Daoy (cell line): ENCODE measurements around the gene AAK1. TPM values are rescaled to one million over a fixed set of nuclear protein-coding genes. Genes with fewer than 3 reads are reported as not detected.

Experiments used
- DNase-seq: peaks from one replicate; pipeline ENCODE4 v3.0.0-alpha.2; 2015; ENCODE audit warnings: low read depth
- total RNA-seq: library from RNA; depleted of rRNA; stranded (reverse); fragments of >200 nt; shearing (Covaris generic); gene quantifications from 2 replicates; pipeline ENCODE4 v1.2.3, GENCODE V29; 2014

Gene AAK1
- total RNA-seq, 1 experiment from 2014 or later, result 23.4 TPM

DNA sequence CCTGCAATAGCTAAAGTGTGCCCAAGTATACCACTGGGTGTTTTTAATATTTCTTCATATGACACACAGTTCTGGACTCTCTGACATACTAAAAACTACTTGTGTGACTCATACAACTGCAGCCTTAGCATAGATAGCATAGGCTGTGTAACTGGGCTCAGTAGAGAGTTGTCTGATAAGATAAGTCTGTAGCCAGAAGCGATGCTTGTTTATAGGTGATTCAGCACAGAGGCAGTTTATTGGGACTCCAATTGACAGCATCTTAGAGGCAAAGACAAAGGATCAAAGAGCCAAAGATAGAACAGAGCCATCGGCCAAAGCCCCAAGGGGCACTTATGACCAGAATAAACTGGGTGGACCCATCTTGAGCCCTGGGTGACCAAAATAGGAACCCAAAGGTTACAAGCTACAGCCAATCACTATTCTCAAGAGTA, 42.3 kb downstream of the AAK1 start:
- DNase-seq, result peak; percentile 70

- no peak for DNase-seq
These were observed 43.1 kb downstream of the AAK1 start for GRCh38 chr2:69600425-69600824.

DNA sequence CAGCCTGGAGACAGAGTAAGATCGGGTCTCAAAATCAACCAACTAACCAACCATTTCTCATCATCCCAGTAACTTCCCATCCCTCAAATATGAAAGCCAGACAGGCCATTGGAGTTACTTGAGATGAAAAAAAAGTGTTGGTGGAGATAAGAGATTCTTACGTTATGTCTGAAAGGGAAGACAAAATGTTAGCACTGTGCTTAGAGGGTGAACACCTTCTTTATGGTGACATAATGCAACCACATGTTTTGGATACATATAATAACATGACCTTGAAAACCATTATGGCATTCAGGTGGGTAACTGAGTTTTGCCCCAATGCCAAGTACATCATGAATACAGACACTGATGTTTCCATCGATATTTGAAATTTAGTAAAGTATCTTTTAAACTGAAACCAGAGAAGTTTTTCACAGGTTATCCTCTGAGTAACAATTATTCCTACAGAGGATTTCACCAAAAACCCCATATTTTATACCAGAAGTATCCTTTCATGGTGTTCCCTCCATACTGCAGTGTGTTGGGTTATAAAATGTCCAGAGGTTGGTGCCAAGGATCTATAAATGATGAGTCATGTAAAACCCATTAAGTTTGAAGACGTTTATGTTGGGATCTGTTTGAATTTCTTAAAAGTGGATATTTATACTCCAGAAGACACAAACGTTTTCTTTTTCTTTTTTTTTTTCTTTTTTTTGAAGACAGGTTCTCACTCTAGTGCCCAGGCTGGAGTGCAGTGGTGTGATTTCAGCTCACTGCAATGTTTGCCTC, 45.5 kb downstream of the AAK1 start:
- DNase-seq, result no peak

DNA sequence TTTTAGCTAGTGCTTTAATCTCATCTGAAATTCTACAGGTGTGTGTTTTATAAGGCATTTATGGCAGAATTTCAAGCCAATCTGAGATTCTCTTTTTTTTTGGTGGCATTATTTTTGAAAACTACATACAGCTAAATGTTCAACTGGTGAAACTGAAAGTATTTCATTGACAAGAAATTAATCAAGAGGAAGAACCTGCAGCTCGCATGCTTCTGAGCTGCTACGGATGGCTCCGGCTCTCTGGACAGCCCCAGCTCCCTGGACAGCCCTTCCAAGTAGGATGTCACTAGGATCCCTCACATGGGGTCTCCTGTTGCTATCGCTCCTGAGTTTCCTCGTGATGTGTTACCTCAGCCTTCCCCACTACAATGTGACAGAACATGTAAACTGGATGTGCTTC, 46.4 kb downstream of the AAK1 start:
- DNase-seq, result no peak

GRCh38 chr2:69594341-69594740, 49.2 kb downstream of the AAK1 start:
- DNase-seq, result no peak

DNA sequence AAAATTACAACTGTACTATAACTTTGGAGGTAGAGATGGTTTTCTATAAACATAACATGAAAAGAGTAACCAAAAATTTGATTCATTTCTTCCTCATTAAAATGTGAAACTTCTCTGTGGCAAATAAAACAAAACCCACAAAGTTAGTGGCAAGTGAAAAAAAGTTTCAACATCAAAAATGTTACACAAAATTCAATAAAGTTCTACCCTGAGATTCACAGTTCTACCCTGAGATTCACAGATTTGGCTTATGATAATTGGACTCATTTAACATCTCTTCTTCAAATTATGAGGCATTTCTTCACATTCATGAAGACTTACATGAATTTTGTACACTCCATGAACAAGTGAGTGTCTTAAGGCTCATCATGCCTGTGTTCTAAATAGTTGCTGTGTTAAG, 51.0 kb downstream of the AAK1 start:
- no peak for DNase-seq

DNA sequence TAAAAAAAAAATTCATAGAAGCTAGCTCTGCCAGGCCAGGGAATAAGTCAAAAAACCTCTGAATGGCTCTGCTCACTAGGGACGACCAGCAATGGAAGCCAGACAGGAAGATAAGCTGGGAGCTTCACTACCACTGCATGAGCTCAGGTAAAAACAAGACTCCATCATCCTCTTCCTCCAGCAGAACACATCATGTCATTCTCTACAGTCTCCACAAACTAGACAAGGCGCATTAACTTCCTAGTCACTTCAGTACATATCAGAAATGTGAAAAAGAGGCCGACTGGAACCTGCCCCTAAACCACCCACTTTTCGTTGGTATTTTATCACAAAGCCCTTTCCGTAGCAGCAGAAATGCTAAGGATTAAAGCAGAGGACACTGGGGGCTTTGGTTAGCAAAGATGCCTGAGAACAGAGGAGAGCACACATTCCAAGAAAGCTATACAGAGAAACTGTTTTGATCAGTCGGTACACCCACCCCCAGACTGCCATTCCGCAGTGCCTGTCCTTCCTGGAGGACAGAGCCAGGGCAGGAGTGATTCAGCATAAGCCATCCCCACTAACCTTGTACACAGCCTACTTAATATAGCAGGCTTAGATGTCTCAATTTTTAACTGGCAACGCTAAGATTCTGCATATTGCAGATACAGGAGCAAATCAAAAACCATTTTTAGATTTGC, 53.4 kb downstream of the AAK1 start:
- peak; percentile 9 for DNase-seq

DNA sequence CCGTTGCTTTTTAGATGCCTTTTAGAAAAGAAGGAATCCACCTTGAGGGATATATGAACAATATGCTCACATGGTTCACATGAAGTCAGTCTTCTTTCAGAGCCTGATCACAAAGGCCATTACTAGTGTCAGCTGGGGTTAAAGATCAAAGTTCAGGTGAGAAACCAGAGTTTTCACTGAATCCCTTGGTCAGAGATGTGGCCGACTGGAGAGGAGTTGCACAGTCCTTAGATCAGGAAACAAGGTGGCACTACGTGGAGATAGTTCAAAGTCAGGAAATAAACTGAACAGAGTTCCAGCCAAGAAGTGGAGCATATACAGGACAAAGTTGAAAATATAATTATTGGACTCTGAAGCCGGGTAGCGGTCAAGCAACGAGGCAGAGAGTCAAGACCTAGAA, 54.6 kb downstream of the AAK1 start:
- DNase-seq, result no peak

DNA sequence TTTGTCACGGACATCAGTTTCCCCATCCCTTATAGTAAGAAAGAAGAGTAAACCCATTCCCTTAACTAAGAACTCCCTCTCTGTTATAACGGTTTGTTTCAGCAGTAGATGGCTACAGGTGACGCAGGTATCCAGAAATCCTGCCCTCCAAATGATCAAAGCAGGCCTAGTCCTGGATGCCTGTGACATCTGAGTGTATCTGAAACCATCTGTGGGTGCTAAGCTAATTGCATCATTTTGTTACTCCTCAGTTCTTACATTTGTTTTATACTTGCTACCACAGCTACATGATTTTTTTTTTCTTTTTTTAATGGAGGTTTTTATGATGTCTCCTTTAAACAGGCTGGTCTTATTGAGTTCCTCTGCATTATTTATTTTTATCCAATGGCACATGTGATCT, 55.1 kb downstream of the AAK1 start:
- no peak for DNase-seq

DNA sequence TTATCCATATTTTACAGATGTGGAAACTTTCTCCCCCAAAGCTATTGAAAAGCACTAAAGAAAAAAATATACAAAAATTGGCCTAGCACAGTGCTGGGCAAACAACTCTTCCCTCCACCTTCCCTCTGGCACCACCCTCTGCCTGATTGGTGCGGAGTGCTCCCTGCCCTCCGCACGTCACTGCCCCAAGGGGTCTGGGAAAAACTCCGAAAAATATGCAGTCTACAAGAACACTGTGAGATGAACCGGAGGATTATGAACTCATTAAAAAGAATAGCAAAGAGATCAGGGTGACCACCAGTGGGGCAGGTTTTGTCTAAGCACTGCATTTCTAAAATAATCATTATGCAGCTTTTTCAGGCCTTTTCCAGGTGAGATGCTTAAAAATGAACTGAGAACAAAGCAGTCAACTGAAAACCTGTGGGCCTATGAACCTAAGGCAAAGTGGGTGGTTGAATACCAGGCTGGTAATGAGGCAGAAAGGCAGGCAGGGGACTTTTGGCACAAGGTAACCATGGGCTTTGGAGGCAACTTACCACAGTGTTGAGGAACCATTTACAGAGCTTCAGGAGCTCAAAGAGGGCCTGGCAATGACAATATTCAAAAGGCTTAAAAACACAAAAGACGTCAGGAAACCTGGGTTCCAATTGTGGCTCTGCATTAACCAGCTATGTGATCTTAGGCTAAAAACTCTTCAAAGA, 57.5 kb downstream of the AAK1 start:
- DNase-seq, result peak; percentile 55

DNA sequence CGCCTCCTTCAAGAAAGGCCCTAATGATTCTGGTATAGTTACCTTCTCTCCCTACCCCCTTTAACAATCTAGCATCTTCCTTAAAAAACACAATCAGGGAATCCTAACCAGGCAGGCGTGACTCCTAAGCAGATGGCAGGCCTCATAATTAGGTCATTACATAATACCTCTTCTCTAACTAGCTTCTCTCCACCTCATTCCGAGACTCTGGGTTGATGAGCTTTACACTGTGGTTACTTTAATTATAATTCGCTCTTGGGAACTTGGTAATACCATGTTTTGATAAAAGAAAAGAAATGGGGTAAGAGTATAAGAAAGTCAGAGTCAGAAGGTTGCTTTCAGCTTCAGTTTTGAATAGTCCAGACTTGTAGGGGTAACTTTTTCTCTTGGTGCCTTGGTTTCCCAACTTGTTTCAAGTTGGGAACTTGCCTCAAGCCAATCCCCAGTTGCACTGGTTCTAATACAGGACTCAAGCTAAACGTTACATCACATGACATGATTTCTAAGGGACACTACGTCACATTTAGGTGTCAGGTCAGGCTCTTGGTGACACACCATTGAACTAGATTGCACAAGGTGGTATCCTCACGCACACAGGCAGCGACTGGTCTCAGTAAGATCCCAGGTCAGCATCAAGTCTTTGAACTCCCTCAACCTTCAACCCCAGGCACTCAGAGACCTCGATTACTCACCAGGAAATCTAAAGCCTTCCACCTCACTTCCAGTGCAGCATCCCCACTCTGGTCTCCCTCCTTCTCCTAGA, 59.2 kb downstream of the AAK1 start:
- DNase-seq, result no peak

DNA sequence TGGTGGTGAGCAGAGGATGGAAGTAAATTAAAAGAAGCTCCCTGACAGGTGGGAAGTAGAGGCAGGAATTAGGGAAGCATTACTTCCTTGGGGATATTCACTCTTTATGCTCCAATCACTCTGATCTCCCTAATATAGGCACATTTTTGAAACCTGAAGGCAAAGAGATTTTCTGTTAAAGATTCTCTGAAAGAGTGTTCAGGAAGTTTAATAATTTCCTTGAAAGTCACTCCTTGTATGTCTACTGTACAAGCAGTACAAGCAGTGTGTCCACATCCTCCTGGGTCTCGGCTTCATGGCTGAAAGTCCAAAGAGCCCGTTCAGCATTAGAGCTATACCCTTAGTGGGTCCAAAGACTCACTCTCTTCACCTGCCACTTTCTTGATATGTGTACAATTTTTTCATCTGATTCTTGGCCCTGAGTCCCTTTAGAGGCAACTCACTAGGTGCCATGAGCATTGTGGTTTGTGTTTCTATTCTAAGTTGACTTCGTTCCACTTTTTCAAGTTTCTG, 60.2 kb downstream of the AAK1 start:
- DNase-seq, result no peak

GRCh38 chr2:69582582-69583176, 60.9 kb downstream of the AAK1 start:
- DNase-seq, result peak; percentile 33

DNA sequence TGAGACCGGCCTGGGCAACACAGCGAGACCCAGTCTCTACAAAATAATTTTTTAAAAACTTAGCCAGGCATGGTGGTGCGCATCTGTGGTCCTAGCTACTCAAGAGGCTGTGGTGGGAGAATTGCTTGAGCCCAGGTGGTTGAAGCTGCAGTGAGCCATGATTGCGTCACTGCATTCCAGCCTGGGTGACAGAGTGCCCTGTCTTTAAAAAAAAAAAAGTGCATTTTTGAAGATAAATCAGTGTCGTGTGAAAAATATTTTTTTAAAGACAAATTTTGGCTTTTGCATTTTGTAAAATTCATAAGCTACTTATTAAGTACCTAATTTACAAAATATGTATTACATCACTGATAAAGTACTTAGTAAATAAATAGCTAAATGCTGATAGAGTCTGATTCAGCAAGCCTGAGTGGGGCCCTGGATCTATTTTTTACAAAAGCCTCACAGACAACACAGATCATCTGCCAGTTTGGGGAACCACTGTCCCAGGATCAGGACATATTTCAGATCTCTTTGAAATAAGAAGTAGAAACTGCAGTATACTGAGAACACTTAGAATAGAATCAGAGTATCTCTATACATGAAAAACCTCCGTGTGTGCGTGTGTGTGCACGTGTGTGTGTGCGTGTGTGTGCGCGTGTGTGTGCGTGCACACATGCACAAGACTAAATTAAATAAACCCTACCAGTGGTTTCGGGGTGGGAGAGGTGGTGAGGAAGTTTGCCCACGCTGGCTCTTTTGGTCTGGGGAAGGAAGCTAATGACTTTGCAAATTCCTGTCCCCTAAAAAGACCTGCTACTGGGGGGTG, 61.6 kb downstream of the AAK1 start:
- peak; percentile 83 for DNase-seq

GRCh38 chr2:69580486-69580885, 63.1 kb downstream of the AAK1 start:
- DNase-seq, result no peak

DNA sequence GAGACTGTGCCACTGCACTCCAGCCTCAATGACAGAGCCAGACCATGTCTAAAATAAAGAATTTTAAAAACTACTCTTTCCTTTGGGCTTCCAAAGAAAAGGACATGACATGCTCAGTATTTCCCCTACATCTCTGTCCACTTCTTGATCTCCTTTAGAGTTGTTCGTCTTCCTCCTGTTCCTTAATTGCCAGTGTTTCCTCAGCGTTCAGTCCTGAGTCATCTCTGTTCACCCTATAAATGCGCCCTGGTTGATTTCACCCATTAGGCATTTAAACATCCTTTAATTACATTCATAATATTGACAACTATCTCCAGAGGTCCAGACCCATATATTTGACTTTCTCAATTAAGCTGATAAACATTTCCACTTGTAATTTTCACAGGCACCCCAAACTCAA, 64.0 kb downstream of the AAK1 start:
- DNase-seq, result no peak

DNA sequence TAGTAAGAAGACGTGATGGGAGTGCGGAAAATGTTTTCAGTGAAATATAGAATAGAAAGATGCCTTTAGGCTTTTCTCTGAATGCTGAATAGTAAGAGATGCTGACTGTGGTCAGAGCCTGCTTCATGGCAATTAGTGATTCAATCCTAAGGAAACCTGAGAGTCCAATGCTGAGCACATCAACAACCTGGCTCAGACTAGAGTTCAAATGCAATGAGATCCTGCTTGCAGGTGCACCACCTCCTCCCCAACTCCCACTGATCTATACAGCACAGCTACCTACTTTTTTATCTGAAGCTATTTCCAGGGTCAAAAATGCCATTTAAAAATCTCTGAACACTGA, 65.4 kb downstream of the AAK1 start:
- no peak for DNase-seq

DNA sequence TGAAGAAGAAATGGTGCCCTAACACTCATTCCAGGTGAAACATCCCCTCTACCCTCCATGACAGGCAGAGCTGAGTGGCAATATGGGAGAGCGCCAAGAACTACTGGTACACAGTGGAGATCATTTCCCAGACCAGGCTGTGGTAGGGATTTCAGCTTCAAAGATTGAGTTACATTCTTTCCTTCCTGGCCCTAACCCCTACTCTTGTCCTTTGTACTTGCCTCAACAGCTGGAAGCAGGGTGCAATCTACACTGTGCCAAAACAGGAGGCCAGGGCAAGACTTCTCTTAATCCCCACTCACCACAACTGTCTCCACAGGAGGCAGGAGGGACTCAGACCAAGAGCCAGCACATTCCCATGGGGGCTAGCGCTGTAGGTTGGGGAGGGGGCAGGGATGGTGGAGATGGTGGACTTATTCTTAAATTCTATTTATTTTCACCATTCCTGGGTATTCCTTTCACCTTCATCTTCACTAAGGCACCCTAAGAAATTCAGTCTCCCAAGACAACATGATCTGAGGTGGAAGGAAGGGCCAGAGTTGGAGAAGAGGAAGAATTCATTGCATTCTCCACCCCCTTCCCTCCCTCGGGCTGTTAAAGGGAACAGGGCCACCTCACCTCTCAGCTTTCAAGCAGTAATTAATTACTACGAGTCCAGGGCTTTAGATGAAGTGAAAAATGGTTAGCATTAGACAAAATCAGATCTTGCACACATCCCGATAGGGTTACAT, 65.9 kb downstream of the AAK1 start:
- DNase-seq, result no peak

DNA sequence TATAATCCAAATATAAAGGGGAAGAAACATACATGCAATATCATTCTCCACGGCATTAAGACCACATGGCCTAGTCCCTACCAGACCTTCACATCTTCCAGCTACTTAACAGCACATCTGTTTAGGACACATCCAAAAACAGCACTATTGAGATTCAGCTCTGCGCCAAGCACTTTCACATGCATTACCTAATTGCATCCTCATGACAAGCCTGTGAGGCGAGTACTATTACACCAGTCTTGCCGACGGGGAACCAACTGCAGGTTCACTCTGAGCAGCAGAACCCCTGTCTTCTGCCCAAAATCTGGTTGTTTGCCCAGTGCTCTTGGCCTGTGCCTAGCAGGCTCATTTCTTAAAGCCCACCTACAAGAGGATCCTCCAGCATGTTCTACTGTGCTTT, 66.7 kb downstream of the AAK1 start:
- no peak for DNase-seq

DNA sequence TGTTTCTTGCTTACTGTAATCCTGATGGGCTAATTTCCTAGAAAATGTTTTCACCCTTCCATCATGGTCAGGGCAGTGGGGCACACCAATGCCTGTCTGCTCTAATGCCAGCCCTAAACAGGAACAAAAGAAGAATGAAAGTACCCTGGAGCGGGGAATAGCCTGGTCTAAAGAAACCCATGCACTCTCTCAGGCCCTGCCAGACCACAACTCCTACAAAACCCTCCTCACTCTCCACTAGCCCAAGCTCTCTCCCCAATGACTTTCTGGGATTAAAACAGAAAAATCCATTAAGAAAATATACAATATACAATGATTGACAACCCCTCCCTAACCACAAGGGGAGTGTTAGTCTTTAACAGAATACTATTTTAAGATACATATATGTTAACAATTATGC, 67.6 kb downstream of the AAK1 start:
- DNase-seq, result no peak
